GM19438 (cell line): Measurements from ENCODE around the gene FRMD4A.
"Not testable (repeated sequence)": the region's sequence is repeated elsewhere in the genome, so short reads cannot be mapped to it uniquely, and the experiment has no call there.

Experiments used
- ATAC-seq: cut with Tn5 transposase; IDR thresholded peaks from one replicate; pipeline ENCODE4 v1.9.1; 2021; ENCODE audit warnings: low read depth; ENCODE audit not compliant: unreplicated experiment

The FRMD4A gene

DNA sequence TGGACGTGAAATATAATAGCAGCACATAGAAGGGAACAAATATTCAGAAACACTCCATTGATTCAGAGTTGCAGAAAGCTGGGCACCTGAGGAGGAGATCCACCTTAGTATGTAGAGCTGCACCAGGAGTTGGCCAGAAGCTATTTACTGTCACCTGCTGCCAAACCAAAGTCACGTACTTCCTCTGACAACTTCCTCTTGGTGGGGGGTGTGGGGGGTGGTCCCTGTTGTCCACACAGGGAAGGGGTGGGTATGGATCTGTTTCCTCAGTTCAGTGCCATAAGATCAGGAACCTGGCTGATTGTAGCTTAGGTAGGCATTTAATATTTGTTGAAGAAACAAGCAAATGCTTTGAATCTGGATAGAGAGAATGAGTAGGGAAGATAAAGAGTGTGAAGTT lies 264.6 kb downstream of the FRMD4A start:
- no peak for ATAC-seq

GRCh38 chr10:14063531-14064285 lies 267.0 kb downstream of the FRMD4A start:
- ATAC-seq: no peak

DNA sequence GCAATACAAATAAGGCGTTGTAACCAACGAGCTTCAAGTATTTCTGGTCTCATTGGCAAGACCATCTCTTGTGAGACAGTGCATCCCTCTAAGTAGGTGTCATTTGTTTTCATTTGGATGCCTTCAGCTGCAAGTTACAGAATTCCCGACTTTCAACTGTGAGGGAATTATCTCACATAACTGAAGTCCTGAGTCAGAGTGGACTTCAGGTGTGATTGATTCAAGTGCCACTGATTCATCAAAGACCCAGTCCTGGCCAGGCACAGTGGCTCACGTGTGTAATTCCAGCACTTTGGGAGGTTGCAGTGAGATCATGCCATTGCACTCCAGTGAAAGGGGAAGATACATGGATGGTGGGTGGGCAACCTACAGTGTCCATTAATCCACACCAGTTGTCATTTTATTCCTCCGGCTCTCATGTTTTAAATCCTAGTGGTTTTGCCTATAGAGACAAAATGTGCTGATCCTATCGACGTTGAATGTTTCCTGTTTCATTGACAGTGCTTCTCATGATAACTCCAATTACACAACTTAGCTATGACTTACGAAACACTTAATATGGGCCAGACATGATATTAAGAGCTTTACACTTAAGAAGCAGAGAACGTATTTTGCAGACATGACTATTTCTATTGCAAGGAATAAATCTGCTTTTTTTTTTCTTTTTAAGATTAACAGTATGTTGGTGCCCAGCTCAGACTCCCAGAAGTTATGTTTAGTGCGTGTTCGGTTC lies 268.0 kb downstream of the FRMD4A start:
- no peak for ATAC-seq

- no peak for ATAC-seq
Measured at GRCh38 chr10:14060320-14061070, 270.2 kb downstream of the FRMD4A start.

GRCh38 chr10:14056610-14057332 lies 274.0 kb downstream of the FRMD4A start:
- no peak for ATAC-seq

GRCh38 chr10:14052931-14053330 lies 277.8 kb downstream of the FRMD4A start:
- no peak for ATAC-seq

DNA sequence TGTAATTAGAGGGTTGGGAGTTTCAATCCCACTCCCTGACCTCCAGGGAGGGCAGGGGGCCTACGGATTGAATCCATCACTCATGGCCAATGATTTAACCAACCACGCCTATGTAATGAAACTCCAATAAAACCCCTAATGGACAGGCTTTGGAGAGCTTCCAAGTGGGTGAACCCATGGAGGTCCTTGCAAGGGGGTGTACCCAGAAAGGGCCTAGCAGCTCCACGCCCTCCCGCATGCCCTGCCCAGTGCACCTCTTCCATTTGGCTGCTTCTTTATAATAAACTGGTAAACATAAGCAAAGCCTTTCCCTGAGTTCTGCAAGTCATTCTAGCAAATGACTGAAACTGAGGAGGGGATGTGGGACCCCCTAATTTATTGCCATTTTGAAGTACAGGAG lies 280.1 kb downstream of the FRMD4A start:
- no peak for ATAC-seq

DNA sequence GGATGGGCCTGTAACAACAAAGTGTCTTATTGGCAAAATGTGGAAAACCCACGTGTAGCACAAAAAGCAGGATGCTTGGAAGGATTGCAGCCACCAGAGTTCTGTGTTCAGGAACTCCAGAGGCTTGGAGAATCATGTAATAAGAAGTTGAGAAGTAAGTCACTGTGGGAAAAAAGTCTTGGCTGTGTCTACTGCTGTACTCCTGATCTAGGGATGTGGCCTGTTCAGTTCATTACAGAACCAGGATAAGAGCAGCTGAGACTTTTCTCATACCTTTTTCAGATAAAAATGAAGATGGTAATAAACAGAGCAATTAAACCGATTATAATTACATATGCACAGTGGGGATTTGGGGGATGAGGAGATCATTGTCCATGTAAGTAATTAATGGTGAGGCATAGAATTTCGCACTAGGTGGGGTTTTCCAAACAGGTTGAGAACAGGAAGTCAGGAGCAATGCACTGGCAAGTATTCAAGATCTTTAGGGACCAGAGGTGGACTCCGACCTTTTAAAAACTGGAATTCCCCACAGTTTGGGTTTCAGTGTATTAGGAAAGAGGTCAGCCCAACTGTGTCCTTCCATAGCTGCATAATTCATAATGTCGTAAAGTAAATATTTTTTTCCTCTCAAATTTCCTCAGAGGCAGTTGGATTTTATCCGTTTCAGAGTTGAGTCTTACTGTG lies 281.7 kb downstream of the FRMD4A start:
- no peak for ATAC-seq

GRCh38 chr10:14047431-14047830 lies 283.3 kb downstream of the FRMD4A start:
- no peak for ATAC-seq

DNA sequence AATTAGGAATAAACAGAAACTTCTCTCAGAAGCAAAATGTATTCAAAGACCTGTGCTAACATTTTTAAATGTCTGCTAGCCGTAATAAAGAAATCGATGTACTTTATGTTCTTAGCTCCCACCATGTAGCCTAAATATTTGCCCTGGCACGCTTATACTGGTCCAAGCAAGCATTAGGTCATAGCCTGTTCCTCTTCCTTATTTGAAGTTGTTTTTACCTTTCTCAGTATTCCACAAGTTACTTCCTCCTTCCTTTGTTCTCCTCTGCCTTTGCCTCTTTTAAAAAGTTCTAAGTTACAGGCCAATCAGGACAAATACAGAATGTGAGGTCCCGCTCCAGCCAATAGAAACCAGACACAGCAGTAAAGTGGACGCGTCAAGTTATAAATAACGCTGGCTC lies 288.7 kb downstream of the FRMD4A start:
- not testable (repeated sequence) for ATAC-seq

DNA sequence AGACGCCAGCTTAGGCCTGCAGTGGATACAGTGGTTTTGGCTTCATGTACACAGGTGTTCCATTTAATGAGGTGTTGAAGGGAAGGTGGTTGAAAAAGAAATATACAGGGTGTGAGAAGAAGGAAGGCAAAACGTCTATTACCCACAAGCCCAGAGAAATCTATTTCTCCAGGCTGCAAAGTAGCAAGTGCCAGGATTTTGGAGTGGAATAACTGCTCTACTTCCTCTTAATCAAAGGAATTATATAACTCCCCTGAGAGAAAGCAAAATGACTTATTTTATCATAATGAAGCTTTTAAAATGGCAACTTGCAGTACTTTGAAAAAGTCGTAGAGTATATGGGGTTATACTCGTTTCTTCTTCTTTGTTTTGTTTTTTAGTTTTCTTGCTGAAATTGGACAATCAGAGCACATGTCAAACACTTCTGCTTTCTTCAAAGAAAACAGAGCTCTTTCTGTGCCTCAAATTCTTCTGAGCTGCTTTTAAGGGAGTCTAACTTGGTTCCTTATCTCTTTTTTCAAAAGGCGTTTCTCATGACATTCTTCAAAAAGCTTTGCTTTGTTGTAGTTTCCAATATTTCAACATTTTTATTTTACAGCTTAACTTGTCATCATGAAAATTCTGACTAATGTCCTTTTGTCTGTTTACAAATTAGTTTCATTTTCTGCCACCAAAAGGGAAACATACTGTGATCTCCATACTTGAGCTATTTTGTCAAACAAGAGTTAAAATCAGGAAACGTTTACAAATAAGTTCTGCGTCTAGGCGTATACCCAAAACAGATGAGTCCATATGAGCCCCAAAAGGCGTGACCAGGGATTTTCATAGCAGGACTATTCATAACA lies 289.7 kb downstream of the FRMD4A start:
- no peak for ATAC-seq

GRCh38 chr10:14039968-14040668 lies 290.6 kb downstream of the FRMD4A start:
- ATAC-seq: no peak

DNA sequence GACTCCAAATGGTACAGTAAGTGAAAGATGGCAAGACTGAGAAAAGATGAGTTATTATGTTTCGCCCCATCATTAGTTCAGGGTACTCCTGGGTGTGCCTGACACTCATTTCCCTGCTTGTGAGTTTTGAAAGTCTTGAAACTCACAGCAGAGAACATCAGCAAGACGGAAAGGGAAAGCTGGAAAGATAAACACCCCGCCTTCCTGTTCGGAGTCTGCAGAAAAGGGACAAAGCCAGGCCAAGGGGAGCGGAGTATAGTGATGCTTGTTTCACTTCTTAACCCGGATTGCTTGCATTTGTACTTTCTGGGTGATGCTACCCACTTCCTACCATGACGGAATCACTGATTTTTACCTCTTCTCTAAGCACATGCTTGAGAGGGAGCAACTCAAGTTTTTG lies 294.5 kb downstream of the FRMD4A start:
- ATAC-seq: no peak

DNA sequence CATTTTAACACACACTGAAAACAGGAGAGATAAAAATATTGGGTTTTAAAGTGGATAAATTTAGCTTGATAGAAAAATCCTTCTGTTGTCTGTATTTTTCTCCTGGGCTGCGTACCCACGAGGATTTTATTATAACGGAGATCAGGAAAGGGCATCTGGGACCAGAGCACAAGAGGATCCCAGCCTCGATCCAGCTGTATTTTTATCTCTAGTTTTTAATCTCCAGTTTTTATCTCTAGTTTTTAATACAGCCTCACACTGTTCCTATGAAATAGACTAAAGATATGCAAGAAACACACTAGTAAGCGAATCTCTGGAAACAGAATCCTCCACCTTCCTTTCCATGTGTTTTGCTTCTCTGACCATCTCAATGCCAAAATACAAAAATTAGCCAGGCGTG lies 295.2 kb downstream of the FRMD4A start:
- no peak for ATAC-seq

DNA sequence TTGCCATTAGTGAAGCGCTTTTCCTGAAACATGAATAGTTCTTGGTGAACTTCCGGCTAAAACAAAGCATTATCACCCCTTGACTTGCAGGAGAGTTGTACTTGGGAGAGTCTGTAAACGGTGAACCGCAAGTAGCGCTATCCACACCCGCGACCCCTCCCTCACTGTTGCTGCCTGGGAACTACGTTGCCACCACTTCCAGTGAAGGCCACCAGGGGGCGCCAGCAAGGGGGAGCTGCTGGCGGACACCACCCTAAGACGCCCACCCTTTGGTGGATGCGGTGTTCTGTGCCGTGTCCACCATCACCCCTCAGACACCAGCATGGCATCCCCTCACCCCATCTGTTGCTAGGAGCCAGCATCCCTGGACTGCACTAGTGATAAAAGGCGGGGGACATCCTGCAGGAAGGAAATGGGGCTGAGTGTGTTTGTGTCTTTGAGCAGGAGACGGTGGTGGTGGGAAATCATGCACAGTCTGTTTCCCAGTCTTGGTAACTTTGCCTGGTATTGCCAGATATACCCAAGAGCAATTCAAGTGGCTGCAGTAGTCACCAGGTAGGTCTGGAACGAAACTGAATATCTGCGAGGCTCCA lies 298.2 kb downstream of the FRMD4A start:
- ATAC-seq: no peak

DNA sequence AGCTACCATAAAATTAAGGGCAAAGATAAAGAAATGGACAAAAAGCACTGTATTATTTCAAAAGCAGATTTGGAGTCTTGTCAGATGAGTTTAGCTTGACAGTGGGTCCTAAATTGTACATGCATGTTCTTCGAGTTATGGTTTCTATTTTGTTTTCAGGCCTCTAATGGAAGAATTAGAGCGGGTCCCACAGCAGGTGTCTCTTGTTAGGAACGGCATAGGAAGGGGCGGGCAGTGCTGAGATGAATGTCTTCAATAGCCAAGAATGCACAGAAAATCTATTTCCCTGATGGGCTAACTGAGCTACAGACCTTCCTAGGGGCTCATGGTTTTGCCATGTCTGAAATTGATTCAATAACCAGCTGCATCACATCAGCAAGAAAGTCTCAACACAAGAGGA lies 304.4 kb downstream of the FRMD4A start:
- no peak for ATAC-seq

DNA sequence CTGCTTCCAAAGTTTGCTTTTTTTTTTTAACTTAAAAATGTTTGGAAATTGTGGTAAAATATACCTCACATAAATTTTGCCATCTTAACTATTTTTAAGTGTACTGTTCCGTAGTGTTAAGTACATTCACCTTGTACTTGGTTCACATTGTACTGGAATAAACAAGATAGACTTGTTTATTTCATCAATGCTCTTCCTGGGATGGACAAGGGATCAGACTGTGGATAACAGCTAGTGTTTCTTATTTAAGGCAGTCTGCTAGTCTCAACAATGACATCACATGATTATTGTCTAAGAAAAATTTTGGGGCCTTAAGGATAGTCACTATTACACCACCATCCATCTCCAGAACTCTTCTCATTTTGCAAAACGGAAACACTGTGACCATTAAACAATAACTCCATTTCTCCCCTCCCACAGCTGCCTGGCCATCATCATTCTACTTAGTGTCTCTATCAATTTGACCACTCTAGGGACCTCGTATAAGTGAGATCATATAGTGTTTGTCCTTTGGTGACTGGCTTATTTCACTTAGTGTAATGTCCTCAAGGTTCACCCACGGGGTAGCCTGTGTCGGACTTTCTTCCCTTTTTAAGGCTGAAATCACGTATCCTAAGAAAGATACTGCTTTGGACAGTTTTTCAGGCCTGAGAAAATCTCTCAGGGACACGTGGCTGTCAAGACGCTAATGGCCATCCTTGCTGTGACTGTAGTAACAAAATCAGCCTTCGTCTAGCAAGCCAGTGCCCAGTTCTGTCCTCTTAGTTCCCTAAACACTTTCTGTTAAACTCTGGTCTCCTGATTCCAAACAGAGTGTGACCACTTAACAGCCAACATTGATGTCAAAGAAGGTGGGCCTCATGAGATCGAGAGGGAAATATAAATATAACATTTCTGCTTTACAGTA lies 305.2 kb downstream of the FRMD4A start:
- no peak for ATAC-seq
